B cell (primary cell): ENCODE data around the gene VAV2.

Source experiments
- CTCF ChIP-seq: fragments of 200-600 bp; IDR thresholded peaks from one replicate; pipeline ENCODE4 v1.8.0; 2022; ENCODE audit warnings: antibody characterized with exemption, mild to moderate bottlenecking
- EZH2 ChIP-seq: IDR thresholded peaks from 2 replicates; pipeline ENCODE4 v1.6.1; 2012; ENCODE audit warnings: borderline replicate concordance, low read depth, mild to moderate bottlenecking, moderate library complexity, low read length; ENCODE audit not compliant: insufficient read depth, poor library complexity, severe bottlenecking

DNA sequence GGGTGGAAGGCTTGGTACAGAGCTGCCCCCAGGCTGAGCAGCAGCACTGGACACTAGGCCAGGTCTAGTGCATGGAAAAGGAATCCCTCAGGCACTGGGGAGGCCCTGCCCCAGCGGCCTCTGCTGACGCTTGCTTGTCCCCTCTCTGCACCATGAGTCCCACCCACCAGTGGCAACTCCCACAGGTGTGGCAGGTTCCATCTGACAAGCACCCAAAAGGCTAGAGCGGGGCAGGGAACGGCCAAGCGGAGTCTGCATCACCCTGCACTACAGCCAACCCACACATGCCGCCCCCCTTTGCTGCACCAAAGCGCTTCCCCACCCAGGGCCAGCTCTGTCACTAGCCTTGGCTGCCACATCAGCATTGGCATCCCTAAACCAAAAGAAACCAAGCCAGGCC lies 138.8 kb downstream of the VAV2 start:
- TF ChIP-seq CTCF (no peak), EZH2 (no peak)
